ENCODE data around the gene CHURC1.
"Not testable (repeated sequence)": the region's sequence is repeated elsewhere in the genome, so short reads cannot be mapped to it uniquely, and the experiment has no call there.

- not testable (repeated sequence) for TF ChIP-seq CHD2 (IDR thresholded peaks at IDR 0.05; ENCODE audit: low read length); CTCF (IDR thresholded peaks at IDR 0.05; ENCODE audit: control extremely low read depth in 1 of 3, insufficient read depth in 1 of 3, low read depth in 1 of 3, low read length in 3 of 3)
These were observed 778 bp upstream of the CHURC1 start for GRCh38 chr14:64913477-64913876.
